Mesothelial cell of epicardium (in vitro differentiated cells): ENCODE data around the gene PUM1. TPM values are rescaled to one million over a fixed set of nuclear protein-coding genes. Genes with fewer than 3 reads are reported as not detected.

Source experiments
- DNase-seq, 2 experiments: peaks; one replicate each; pipeline ENCODE4 v3.0.0; 2021; ENCODE audit warnings: low spot score in 2 of 2; ENCODE audit not compliant: unreplicated experiment in 2 of 2
- H3K27ac Mint-ChIP-seq: 2 replicates; pipeline ENCODE4 v1.8.0; 2021; ENCODE audit warnings: mixed read lengths
- H3K27me3 Mint-ChIP-seq: 2 replicates; pipeline ENCODE4 v1.8.0; 2021; ENCODE audit warnings: low read depth, mixed read lengths
- H3K36me3 Mint-ChIP-seq: 2 replicates; pipeline ENCODE4 v1.8.0; 2021; ENCODE audit warnings: mixed read lengths
- H3K4me1 Mint-ChIP-seq: 2 replicates; pipeline ENCODE4 v1.8.0; 2021; ENCODE audit warnings: mixed read lengths
- H3K4me3 Mint-ChIP-seq: 2 replicates; pipeline ENCODE4 v1.8.0; 2021; ENCODE audit warnings: mild to moderate bottlenecking, moderate library complexity, mixed read lengths
- H3K9me3 Mint-ChIP-seq: 2 replicates; pipeline ENCODE4 v1.8.0; 2021; ENCODE audit warnings: mixed read lengths
- total RNA-seq: library from RNA; stranded (reverse); gene quantifications from 3 replicates; pipeline ENCODE4 v1.2.1, GENCODE V29; 2021
- TF ChIP-seq, protein P1 (sequence below): fragments of 200-600 bp; sonication (generic); IDR thresholded peaks from one replicate; pipeline ENCODE4 v1.5.0; 2021; ENCODE audit warnings: antibody characterized with exemption; ENCODE audit not compliant: unreplicated experiment

The PUM1 gene
- total RNA-seq, 1 donor from 2014 or later, result 250 TPM

DNA sequence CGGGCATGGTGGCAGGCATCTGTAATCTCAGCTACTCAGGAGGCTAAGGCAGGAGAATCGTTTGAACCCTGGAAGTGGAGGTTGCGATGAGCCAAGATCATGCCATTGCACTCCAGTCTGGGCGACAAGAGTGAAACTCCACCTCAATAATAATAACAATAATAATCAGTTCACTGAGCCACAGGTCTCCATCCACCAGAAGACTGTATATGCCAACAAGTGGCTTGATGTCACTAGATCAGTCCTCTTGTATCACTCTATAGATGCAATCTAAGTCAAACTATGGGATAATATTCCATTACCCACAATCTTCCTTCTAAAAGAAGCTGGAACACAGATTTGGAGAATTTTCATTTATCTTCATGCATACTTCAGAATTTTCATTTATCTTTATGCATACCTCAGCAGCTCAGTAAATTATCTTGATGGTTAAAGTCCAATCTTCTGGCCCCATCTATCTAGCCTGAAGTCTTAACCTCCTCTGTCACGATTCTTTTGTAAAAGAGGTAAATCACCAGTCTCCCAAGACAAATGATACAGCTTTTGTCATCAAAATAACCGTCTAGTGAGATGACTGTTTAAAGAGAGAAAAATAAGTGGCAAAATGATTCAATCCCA is 61.8 kb downstream of the PUM1 start:
- no peaks in the 10 kb centered on the region for H3K27me3 Mint-ChIP-seq
- no peak for DNase-seq
- H3K36me3 Mint-ChIP-seq, result peaks cover 16% of the 10 kb centered on the region
- H3K9me3 Mint-ChIP-seq, result no peaks in the 10 kb centered on the region
- peak overlapping the region; percentile 6 for H3K27ac Mint-ChIP-seq
- TF ChIP-seq, protein P1, sequence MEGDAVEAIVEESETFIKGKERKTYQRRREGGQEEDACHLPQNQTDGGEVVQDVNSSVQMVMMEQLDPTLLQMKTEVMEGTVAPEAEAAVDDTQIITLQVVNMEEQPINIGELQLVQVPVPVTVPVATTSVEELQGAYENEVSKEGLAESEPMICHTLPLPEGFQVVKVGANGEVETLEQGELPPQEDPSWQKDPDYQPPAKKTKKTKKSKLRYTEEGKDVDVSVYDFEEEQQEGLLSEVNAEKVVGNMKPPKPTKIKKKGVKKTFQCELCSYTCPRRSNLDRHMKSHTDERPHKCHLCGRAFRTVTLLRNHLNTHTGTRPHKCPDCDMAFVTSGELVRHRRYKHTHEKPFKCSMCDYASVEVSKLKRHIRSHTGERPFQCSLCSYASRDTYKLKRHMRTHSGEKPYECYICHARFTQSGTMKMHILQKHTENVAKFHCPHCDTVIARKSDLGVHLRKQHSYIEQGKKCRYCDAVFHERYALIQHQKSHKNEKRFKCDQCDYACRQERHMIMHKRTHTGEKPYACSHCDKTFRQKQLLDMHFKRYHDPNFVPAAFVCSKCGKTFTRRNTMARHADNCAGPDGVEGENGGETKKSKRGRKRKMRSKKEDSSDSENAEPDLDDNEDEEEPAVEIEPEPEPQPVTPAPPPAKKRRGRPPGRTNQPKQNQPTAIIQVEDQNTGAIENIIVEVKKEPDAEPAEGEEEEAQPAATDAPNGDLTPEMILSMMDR, result no peak
- no peak overlapping the region for H3K4me3 Mint-ChIP-seq
- H3K4me1 Mint-ChIP-seq, result peaks cover 65% of the 10 kb centered on the region

DNA sequence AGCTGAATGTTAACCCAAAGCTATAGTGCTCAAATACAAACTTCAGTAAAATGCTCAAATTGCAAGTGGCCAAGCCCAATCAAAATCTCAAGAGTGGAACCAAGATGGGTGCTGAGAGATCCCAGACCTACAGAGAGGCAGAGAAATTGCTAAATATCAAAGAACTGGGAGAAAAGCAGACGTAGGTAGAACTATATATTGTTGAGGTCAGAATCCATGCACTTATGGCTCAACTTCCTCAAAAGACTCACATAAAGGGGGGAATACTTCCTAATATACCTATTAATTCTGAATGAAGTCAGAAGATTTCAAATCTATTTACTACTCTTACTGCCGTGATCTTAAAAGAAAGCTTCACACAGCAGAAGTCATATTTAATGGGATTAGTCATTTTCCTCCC is 65.2 kb downstream of the PUM1 start:
- DNase-seq, result no peak
- TF ChIP-seq, protein P1, result no peak
- Mint-ChIP-seq H3K9me3 (no peaks in the 10 kb centered on the region), H3K4me3 (no peak overlapping the region), H3K36me3 (peaks cover 29% of the 10 kb centered on the region), H3K27ac (peak overlapping the region; percentile 66), H3K27me3 (no peaks in the 10 kb centered on the region), H3K4me1 (peaks cover 49% of the 10 kb centered on the region)

DNA sequence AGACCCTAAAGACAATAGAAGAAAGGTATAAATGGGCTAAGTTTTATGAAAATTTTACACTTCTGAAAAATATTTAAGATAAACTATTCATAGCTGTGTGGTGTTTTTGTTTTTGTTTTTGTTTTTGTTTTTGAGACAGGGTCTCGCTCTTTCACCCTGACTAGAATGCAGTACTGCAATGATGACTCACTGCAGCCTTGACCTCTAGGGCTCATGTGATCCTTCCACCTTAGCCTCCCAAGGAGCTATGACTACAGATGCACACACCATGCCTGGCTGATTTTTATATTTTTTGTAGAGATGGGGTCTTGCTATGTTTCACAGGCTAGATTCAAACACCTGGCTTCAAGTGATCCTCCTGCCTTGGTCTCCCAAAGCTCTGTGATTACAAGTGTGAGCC is 66.6 kb downstream of the PUM1 start:
- Mint-ChIP-seq H3K9me3 (no peaks in the 10 kb centered on the region), H3K27ac (no peak overlapping the region), H3K36me3 (peaks cover 32% of the 10 kb centered on the region), H3K4me3 (no peak overlapping the region), H3K4me1 (peaks cover 36% of the 10 kb centered on the region), H3K27me3 (no peaks in the 10 kb centered on the region)
- TF ChIP-seq, protein P1, result no peak
- DNase-seq, result no peak

DNA sequence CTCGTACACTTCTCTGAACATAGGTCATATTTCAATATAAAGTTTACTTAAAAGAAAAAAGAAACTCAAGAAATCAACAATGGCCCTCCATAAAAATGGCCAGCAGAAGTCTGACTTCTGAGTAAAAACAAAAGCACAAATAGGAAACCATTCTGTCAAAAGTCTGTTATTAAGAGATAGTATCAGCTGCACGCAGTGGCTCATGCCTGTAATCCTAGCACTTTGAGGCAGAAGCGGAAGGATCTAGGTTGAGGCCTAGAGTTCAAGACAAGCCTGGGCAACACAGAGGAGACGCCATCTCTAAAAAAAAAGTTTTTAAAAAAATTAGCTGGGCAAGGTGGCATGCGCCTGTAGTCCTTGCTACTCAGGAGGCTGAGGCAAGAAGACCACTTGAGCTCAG is 67.3 kb downstream of the PUM1 start:
- Mint-ChIP-seq H3K27ac (peak overlapping the region; percentile 26), H3K4me1 (peaks cover 31% of the 10 kb centered on the region), H3K4me3 (no peak overlapping the region), H3K27me3 (no peaks in the 10 kb centered on the region), H3K9me3 (no peaks in the 10 kb centered on the region), H3K36me3 (peaks cover 29% of the 10 kb centered on the region)
- TF ChIP-seq, protein P1, result no peak
- DNase-seq, result no peak

DNA sequence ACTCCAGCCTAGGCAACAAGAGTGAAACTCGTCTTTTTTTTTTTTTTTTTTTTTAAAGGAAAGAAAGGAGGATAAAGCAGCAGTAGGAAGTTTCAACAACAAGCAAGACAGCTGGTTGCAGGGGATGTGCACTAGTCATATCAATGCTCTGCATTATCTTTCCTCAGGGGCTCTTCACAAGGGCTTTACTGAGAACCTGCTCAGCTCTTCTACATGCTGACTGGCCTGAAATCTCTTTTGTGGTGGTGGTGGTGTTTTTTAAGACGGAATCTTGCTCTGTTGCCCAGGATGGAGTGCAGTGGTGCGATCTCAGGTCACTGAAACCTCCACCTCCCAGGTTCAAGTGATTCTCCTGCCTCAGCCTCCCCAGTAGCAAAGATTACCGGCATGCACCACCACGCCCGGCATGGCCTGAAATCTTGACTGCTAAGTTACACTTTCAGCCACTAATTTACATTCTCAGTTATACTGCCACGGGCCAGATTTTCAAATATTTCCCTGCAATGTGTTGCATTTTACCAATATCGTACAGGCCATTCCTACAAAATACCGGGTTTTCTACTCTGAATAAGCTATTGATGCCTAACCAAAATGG is 68.0 kb downstream of the PUM1 start:
- peaks cover 28% of the 10 kb centered on the region for H3K36me3 Mint-ChIP-seq
- peak overlapping the region; percentile 56 for H3K27ac Mint-ChIP-seq
- H3K27me3 Mint-ChIP-seq, result no peaks in the 10 kb centered on the region
- TF ChIP-seq, protein P1, result no peak
- H3K4me3 Mint-ChIP-seq, result no peak overlapping the region
- no peak for DNase-seq
- no peaks in the 10 kb centered on the region for H3K9me3 Mint-ChIP-seq
- H3K4me1 Mint-ChIP-seq, result peaks cover 33% of the 10 kb centered on the region
